DOHH2 (cell line): ENCODE data around the gene C14orf132.

Source experiments
- H3F3A ChIP-seq: fragments of 200-600 bp; sonication (generic), shearing (Covaris generic); 2 replicates; pipeline ENCODE4 v1.6.0; 2016; ENCODE audit warnings: antibody characterized with exemption, mild to moderate bottlenecking; ENCODE audit not compliant: control insufficient read depth, insufficient read depth
- H3K27ac ChIP-seq: fragments of 200-600 bp; sonication (generic); 2 replicates; pipeline ENCODE4 v1.5.1; 2014; ENCODE audit warnings: low read depth, mild to moderate bottlenecking, low read length, moderate library complexity
- H3K27me3 ChIP-seq: fragments of 200-600 bp; sonication (generic); 2 replicates; pipeline ENCODE4 v1.6.1; 2014; ENCODE audit warnings: mild to moderate bottlenecking, low read length, mixed read lengths; ENCODE audit not compliant: control insufficient read depth
- H3K36me3 ChIP-seq: fragments of 200-600 bp; sonication (generic); 2 replicates; pipeline ENCODE4 v1.6.1; 2014; ENCODE audit warnings: mild to moderate bottlenecking, low read length, moderate library complexity, mixed read lengths; ENCODE audit not compliant: control insufficient read depth
- H3K4me1 ChIP-seq: fragments of 200-600 bp; sonication (generic); 2 replicates; pipeline ENCODE4 v1.6.1; 2014; ENCODE audit warnings: mild to moderate bottlenecking, low read length, mixed read lengths; ENCODE audit not compliant: control insufficient read depth
- H3K4me2 ChIP-seq: fragments of 200-600 bp; sonication (generic); 2 replicates; pipeline ENCODE4 v1.6.0; 2014; ENCODE audit warnings: mild to moderate bottlenecking, low read length, moderate library complexity
- H3K4me3 ChIP-seq: fragments of 200-600 bp; sonication (generic); 2 replicates; pipeline ENCODE4 v1.5.1; 2014; ENCODE audit warnings: mild to moderate bottlenecking, low read length, mixed read lengths
- H3K79me2 ChIP-seq: fragments of 200-600 bp; sonication (generic); 2 replicates; pipeline ENCODE4 v1.6.1; 2014; ENCODE audit warnings: mild to moderate bottlenecking, low read length, mixed read lengths; ENCODE audit not compliant: control insufficient read depth
- H3K9me2 ChIP-seq: fragments of 200-600 bp; sonication (generic); replicated peaks from 2 replicates; pipeline ENCODE4 v1.6.1; 2014; ENCODE audit warnings: mild to moderate bottlenecking, low read length, mixed read lengths; ENCODE audit not compliant: control insufficient read depth
- H3K9me3 ChIP-seq: fragments of 200-600 bp; sonication (generic); 2 replicates; pipeline ENCODE4 v1.6.1; 2014; ENCODE audit warnings: antibody characterized with exemption, low read length, mixed read lengths; ENCODE audit not compliant: control insufficient read depth, insufficient read depth
- H4K20me1 ChIP-seq: fragments of 200-600 bp; sonication (generic); 2 replicates; pipeline ENCODE4 v1.6.0; 2014; ENCODE audit warnings: low read depth, mild to moderate bottlenecking, antibody characterized with exemption, low read length, moderate library complexity; ENCODE audit not compliant: control insufficient read depth, insufficient read depth
- CTCF ChIP-seq: fragments of 200-600 bp; sonication (generic); IDR thresholded peaks from one replicate; pipeline ENCODE4 v1.5.1; 2014; ENCODE audit warnings: antibody characterized with exemption, mild to moderate bottlenecking, low read depth, low read length; ENCODE audit not compliant: poor library complexity, severe bottlenecking
- EZH2phosphoT487 ChIP-seq: fragments of 200-600 bp; sonication (generic); IDR thresholded peaks from 2 replicates; pipeline ENCODE4 v1.6.1; 2017; ENCODE audit warnings: borderline replicate concordance, mild to moderate bottlenecking, antibody characterized with exemption, low read length, moderate library complexity, mixed read lengths

The C14orf132 gene

GRCh38 chr14:96130391-96130790 is 91.2 kb downstream of the C14orf132 start:
- Histone ChIP-seq H3K36me3 (no peaks in the 10 kb centered on the region), H3F3A (no peaks in the 10 kb centered on the region), H3K4me1 (peaks cover 26% of the 10 kb centered on the region), H3K79me2 (no peaks in the 10 kb centered on the region), H3K27ac (no peak overlapping the region), H3K9me2 (no peaks in the 10 kb centered on the region), H3K27me3 (0 out of 2 replicates have a peak, but pooled peaks cover 7% of the 10 kb centered on the region), H4K20me1 (no peaks in the 10 kb centered on the region), H3K4me3 (no peak overlapping the region), H3K4me2 (no peak overlapping the region), H3K9me3 (no peaks in the 10 kb centered on the region)
- TF ChIP-seq EZH2phosphoT487 (no peak), CTCF (no peak)

GRCh38 chr14:96130854-96131253 is 91.7 kb downstream of the C14orf132 start:
- Histone ChIP-seq H3K4me2 (no peak overlapping the region), H4K20me1 (no peaks in the 10 kb centered on the region), H3F3A (no peaks in the 10 kb centered on the region), H3K27ac (no peak overlapping the region), H3K4me3 (no peak overlapping the region), H3K9me2 (no peaks in the 10 kb centered on the region), H3K79me2 (no peaks in the 10 kb centered on the region), H3K36me3 (no peaks in the 10 kb centered on the region), H3K4me1 (peaks cover 23% of the 10 kb centered on the region), H3K27me3 (0 out of 2 replicates have a peak, but pooled peaks cover 7% of the 10 kb centered on the region), H3K9me3 (no peaks in the 10 kb centered on the region)
- TF ChIP-seq EZH2phosphoT487, result no peak
- TF ChIP-seq CTCF, result no peak

- Histone ChIP-seq H3K79me2 (no peaks in the 10 kb centered on the region), H4K20me1 (no peaks in the 10 kb centered on the region), H3K4me1 (peaks cover 13% of the 10 kb centered on the region), H3K27ac (no peak overlapping the region), H3K36me3 (no peaks in the 10 kb centered on the region), H3K9me3 (no peaks in the 10 kb centered on the region), H3K9me2 (no peaks in the 10 kb centered on the region), H3K4me2 (no peak overlapping the region), H3K4me3 (no peak overlapping the region), H3F3A (no peaks in the 10 kb centered on the region), H3K27me3 (0 out of 2 replicates have a peak, but pooled peaks cover 5% of the 10 kb centered on the region)
- TF ChIP-seq CTCF (no peak), EZH2phosphoT487 (no peak)
Measured at GRCh38 chr14:96131836-96132235, 92.7 kb downstream of the C14orf132 start.
